ENCODE results near the gene STRBP.

- TF ChIP-seq, protein P1, sequence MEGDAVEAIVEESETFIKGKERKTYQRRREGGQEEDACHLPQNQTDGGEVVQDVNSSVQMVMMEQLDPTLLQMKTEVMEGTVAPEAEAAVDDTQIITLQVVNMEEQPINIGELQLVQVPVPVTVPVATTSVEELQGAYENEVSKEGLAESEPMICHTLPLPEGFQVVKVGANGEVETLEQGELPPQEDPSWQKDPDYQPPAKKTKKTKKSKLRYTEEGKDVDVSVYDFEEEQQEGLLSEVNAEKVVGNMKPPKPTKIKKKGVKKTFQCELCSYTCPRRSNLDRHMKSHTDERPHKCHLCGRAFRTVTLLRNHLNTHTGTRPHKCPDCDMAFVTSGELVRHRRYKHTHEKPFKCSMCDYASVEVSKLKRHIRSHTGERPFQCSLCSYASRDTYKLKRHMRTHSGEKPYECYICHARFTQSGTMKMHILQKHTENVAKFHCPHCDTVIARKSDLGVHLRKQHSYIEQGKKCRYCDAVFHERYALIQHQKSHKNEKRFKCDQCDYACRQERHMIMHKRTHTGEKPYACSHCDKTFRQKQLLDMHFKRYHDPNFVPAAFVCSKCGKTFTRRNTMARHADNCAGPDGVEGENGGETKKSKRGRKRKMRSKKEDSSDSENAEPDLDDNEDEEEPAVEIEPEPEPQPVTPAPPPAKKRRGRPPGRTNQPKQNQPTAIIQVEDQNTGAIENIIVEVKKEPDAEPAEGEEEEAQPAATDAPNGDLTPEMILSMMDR (IDR thresholded peaks at IDR 0.05) = no peak
- no peak for TF ChIP-seq POLR2A (IDR thresholded peaks at IDR 0.05)
Observed at GRCh38 chr9:123304340-123304691, 35.9 kb upstream of the STRBP start.
